Stimulated activated naive CD4-positive, alpha-beta T cell treated with Interleukin-2 at 50 U/mL for 16 hours (primary cell): Measurements from ENCODE around the gene SLC17A2.

Experiments used
- DNase-seq: peaks from one replicate; lab custom pipeline; 2025; lab: John Stamatoyannopoulos, UW

Gene SLC17A2

GRCh38 chr6:25882051-25882496 is 48.4 kb downstream of the SLC17A2 start:
- DNase-seq: peak; percentile 22

- no peak for DNase-seq
These were observed 49.9 kb downstream of the SLC17A2 start for GRCh38 chr6:25880601-25881000.

GRCh38 chr6:25878721-25879322 is 51.7 kb downstream of the SLC17A2 start:
- no peak for DNase-seq

- no peak for DNase-seq
These were observed 54.4 kb downstream of the SLC17A2 start for GRCh38 chr6:25875926-25876602.

DNA sequence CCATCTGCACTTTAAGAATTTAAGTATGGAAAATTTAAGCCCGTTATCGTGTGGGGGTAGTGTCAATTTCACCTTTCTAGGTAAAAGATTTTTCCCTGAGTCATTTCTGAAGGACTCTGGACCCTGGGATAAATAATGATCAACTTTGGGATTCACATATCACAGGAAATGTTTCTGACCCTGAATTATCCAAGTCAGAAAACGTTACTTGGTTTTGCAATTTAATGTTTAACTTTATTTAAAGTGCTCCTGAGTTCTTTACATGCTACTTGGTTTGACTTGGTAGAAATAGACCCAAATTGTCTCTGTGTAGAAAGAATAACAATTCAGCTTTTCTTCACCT is 55.0 kb downstream of the SLC17A2 start:
- no peak for DNase-seq

GRCh38 chr6:25874822-25875562 is 55.5 kb downstream of the SLC17A2 start:
- DNase-seq: no peak

DNA sequence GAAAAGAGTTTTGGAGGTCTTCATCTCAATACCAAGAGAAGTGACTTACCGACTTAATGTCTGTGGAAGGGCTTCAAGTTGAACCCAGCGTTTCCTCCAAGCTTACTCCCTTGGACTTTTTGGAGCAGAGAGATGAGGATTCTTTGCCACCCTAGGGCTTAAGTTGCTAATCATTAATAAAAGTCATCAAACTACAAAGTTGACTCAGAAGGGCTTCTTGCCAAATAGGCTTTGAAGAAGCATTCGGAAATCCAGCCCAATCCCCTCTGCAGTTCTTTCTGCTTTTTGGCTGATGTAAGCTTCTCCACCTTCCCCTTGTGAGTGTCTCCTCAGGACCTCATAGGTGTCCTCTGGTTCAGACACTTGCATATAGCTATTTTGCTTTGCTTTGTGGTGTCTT is 56.4 kb downstream of the SLC17A2 start, which contains the start of gene SLC17A3:
SLC17A3 (minus strand) TSS at position 126 of the 400 bp plus-strand sequence. CDS start 5,856 bp downstream, outside the sequence.
- no peak for DNase-seq

DNA sequence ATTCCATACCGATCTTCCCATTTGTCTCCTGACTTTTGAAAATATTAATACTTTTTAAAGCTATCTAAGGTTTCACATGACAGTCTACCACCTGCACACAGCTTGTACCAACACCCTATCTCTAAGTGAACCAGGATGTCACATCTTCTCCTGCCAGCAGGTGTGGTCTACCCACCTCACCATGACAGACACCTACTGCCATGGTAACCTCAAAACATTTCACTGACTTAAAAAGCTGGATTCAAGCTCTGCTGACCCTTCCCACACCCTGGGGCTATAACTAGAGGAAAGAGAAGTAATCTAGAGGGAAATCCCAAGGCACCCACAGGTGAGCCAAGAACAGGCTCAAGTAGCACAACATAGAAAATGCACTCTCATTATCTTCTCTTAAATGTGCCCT is 57.7 kb downstream of the SLC17A2 start:
- DNase-seq: no peak

DNA sequence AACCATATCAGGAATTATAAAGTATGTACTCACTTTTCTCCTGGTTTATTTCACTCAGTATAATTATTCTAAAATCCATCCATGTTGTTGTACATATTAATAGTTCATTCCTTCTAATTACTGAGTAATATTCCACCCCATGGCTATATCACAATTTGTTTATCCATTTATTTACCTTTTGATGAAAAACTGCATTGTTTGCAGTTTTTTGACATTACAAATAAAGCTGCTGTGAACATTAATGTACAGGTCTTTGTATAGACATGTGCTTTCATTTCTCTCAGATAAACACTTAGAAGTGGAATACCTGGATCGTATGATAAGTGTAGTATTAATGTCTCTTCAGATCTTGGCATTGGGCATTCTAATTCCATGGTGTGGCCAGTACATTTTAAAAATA is 60.7 kb downstream of the SLC17A2 start:
- no peak for DNase-seq

- DNase-seq: no peak
These were observed 61.9 kb downstream of the SLC17A2 start for GRCh38 chr6:25868436-25869183.

DNA sequence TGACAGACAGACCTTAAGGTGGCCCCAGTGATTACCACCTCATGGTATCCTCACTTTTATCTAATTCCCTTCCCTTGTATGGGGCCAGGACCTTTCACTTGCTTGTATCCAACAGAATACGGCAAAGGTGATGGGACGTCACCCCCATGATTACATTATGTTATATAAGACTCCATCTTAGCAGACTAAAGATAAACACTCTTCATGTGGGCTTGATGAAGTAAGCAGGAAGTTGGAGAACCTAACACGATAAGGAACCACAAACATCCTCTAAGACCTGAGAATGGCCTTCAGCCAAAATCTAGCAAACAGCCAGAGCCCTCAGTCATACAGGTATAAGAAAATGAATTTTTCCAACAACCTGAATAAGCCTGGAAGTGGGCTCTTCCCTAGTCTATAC is 64.5 kb downstream of the SLC17A2 start:
- DNase-seq: no peak

DNA sequence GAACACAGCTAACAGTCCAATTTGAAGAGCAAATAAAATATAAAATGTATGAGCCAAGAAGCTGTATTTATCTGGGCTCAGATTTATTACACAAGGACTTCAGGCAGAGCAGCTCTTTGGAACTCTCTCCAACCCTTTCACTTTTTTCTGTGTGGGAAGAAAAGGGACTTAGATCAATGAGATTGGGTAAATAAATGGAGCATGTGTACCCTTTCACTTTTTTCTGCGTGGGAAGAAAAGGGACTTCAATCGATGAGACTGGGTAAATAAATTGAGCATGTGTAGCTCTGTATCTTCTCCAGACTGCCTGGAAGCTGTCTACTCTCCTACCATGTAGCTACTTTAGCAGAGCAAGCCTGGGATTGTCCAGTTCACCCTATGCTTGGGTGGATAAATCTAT is 67.1 kb downstream of the SLC17A2 start:
- DNase-seq: no peak
